Measurements from ENCODE around the gene HDAC4. TPM values are rescaled to one million over a fixed set of nuclear protein-coding genes. Genes with fewer than 3 reads are reported as not detected.
"Not testable (repeated sequence)": the region's sequence is repeated elsewhere in the genome, so short reads cannot be mapped to it uniquely, and the experiment has no call there.

Gene HDAC4
- polyA plus RNA-seq (ENCODE audit: insufficient read length in 3 of 3): 10 to 100 TPM; 12.3 to 22.6 (median 14.5) TPM
- long read RNA-seq, donor 1, partial matches to known transcripts: 0 of 1 reads
- long read RNA-seq, donor 1, other reads (novel, unspliced or antisense): 0 of 1 reads
- long read RNA-seq, donor 2: 0 reads
- long read RNA-seq, donor 3: 0 reads
- long read RNA-seq, donor 4: 0 reads
- long read RNA-seq, donor 5: 0 reads
- long read RNA-seq, donor 6: 0 reads
- long read RNA-seq, donor 7: 0 reads
- long read RNA-seq, donor 8, partial matches to known transcripts: 0 of 1 reads
- long read RNA-seq, donor 8, other reads (novel, unspliced or antisense): 0 of 1 reads
- long read RNA-seq, donor 9: 0 reads
- long read RNA-seq, donor 10: 0 reads
- long read RNA-seq, donor 11: 0 reads
- long read RNA-seq, donor 12: 0 reads
- long read RNA-seq, donor 13: 0 reads
- long read RNA-seq, donor 14: 0 reads
- long read RNA-seq, donor 15: 0 reads
- long read RNA-seq, donor 16: 0 reads

DNA sequence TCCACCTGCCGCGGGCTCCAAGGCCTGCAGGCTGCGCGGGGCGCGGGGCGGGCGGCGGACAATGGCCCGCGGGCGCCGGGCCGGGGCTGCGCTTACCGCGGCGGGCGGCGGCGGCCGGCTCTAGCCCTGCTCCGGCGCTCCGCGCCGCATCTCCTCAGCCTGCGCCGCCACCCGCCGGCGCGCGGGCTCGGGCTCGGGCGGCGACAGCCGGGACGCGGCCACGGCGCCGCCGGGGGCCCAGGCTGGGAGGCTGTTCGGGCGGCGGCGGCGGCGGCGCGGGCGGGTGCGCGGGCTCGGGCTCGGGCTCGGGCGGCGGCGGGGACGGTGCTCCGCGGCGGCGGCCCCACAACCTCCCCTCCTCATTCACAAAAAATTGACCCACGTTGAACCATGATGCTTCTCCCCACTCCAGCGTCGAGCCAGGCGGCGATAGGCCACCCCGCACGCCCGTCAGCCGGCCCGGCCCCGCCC lies at the start of gene HDAC4:
HDAC4 (minus strand) TSS at position 425 of the 471 bp plus-strand sequence. CDS start 48,321 bp downstream, outside the sequence.
- no peak for DNase-seq (ENCODE audit: extremely low read depth in 1 of 11, low read depth in 9 of 11, low spot score in 4 of 11)

DNA sequence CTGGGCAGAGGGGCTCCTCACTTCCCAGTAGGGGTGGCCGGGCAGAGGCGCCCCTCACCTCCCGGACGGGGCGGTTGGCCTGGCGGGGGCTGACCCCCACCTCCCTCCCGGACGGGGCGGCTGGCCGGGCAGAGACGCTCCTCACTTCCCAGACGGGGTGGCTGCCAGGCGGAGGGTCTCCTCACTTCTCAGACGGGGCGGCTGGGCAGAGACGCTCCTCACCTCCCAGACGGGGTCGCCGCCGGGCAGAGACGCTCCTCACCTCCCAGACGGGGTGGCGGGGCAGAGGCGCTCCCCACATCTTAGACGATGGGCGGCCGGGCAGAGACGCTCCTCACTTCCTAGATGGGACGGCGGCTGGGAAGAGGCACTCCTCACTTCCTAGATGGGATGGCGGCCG lies 48.6 kb upstream of the HDAC4 start:
- not testable (repeated sequence) for DNase-seq (ENCODE audit: extremely low read depth in 1 of 11, low read depth in 9 of 11, low spot score in 4 of 11)

DNA sequence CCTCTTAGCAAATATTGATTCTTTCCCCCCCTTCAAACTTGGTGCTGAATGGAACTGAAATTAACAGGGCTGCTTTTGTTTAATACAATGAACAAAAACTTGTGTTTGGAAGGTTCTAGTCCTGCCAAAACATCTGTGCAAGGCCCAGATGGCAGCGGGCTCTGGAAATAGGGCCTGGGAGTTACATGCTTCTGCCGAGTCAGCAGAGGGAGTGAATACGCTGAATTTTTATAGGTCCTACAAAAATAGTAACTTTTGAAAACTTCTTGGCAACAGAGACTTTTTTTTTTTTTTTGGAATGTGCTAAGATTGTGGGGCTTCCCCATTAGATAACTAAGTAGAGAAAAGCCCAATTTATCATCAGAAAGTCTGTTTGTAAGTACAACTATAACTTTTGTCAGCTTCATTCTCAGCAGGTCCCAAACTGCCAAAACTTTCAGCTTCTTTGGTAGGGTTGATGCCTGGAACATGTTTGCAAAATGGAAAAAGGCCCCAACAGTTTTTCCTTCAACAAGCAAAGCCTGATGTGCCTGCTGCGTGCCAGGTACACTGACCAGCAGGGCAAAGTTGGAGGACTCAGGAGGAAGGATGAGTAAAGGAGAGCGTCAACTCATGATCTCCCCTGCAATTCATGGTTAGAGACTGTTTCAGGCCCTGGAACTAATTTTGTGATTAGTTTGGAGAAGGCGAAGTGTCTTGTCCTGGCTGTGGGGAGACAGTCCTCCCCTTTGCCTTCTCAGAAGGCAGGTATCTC lies 45.1 kb upstream of the HDAC4 start:
- no peak for DNase-seq (ENCODE audit: extremely low read depth in 1 of 11, low read depth in 9 of 11, low spot score in 4 of 11)

DNA sequence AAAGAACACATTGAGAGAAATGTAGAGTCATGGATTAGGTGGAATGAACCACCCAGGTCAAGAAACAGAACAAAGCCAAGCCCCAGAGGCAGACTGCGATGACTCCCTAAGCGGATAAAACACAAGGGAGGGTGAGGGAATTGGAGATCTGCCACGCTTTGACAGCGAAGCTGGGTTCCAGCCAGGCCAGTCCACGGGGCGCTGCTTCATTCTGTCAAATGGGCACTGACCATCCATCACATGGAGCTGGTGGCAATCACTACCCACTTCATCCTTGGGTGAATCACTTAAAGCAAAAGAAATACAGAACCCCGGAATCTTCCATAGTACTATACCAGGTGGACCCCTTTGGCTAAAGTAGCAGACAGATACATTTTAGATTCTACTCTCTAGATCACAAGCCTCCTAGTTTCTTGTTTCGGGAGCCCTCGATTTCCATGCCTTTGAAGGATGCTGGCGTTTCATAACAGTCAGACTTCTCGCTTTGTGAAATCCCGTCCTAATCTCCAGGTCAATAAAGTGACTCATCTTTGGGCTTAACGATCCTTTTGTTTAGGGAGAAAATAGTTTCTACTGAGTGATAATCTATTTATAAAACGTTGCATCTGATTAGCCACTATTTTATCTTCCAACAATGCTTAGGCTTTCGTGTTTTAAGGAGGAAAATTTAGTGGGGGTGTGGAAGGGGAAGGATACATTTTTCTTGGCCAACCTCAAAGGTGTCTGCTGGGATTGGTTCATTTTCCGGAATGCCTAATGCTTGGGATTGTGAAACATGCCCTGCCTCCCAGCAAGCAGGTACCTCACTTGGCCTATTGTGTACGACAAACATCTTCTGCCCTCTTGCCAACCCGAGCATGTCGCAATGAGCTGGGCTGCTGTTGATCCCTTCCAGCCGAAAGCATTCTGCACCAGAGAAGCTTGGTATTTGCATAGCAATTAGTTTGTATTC lies 44.1 kb upstream of the HDAC4 start:
- no peak for DNase-seq (ENCODE audit: extremely low read depth in 1 of 11, low read depth in 9 of 11, low spot score in 4 of 11)

DNA sequence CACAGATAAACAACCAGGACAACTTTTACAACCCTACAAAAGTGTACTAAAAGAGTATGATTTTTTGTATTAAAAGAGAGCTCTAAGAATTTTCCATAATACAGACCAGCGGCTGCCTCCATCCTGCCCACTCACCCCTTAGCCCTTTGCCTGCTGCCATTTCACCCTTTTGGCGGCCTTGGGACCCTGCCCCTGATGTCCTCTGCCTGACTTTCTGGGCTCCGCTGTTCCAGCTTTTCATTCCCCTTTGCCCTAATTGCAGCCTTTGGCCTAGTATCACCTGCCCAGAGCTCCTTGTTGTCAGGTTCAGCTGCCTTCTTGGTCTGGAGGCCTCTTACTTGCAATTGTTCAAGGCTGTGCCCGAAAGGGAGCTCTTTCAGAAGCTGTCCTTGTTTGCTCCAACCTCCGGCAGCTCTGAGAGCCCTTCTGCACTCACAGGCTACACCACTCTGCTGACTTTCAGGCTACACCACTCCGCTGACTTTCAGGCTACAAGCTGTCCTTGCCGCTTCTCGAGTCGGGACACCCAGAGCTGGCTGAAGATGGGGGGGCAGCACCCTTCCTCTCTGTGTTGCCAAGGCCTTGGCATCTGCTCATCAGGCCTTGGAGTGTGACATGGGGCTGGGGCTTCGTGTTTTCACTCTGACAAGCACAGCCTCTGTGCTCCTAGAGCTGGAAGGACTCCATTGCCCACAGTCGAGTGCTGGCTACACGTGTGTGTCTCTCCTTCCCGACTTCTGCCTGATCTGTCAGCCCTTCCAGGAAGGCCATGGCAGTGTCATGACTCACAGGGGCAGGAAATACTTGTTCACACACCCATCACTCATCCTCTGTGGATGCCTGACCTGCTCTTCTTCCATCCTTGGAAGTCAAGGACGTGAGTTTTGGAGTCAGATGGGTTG lies 43.1 kb upstream of the HDAC4 start:
- no peak for DNase-seq (ENCODE audit: extremely low read depth in 1 of 11, low read depth in 9 of 11, low spot score in 4 of 11)

DNA sequence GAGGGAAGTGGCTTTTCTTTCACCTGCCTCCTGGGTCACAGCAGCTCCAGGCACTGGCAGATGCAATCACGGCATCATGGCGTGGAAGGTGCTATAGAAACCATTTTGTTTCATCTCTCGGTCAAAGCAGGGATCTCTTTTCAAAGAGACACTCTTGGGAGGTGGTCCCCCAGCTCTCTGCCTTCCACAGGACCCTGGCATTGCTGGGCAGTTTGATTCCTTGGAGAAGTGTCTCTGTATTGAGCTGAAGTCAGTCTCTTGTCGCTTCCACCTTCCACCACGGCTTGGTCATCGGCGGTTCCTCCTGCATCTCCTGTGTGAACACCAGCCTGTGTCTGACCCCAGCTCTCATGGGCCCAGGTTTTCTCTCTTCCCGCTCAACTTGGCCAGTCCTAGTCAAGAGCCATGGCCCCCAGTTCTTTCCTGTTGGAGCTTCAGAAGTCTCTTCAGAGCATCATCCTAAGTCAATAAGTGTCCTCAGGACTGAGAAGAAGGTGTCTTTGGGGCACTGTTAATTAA lies 42.3 kb upstream of the HDAC4 start:
- DNase-seq (ENCODE audit: extremely low read depth in 1 of 11, low read depth in 9 of 11, low spot score in 4 of 11): no peak

DNA sequence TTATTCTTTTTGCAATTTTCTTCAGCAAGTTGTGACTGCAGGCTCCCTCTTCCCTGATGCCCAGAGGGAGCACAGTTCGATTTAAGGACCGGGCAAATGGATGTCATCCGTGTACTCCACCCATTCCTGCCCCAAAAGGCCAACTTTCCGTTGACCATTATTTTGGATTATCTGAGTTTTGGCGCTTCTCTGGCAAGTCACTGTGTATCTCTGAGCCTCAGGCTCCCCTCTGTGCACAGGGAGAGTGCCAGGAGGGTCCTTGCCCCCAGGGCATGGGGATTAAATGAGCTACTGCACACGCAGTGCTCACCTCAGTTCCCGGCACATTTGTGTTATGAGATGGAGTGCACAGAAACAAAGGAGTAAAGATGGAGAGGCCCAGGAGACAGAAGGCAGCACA lies 41.4 kb upstream of the HDAC4 start:
- no peak for DNase-seq (ENCODE audit: extremely low read depth in 1 of 11, low read depth in 9 of 11, low spot score in 4 of 11)

DNA sequence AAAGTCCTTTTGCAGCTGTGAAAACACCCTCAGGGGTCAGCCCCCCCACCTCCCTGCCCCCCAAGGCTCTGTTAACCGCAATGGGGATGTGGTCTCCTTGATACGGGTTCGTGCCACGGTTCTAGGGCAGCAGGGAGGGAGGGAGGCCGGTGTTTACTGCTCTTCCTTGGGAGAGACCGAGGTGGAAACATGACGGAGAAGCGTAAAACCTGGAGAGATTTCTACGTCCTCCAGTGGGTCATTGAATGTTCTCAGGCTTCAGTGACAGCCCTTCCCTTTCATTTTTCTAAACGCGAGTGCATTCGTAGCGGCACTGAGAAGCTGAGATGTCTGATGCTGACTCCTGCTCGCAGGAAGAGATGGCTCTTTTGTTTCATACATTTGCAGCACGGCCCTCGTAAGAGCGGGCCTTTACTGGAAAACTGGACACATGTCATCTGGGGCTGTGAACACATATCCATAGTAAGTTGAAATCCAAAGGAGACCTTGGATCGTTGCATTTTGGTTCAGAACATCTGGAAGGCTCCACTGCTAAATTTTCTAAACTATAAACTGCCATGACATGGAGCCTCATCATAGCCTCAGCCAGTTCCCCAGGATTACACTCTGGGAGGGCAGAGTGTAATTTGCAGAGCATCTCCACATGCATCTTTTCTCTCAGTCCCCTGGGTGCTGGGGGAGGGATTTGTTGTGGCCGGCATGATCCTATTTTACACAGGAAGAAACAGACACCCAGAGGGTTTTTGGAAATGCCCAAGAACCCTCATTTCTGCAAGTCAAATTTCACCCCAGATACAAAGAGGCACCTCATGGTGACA lies 40.6 kb upstream of the HDAC4 start:
- DNase-seq (ENCODE audit: extremely low read depth in 1 of 11, low read depth in 9 of 11, low spot score in 4 of 11): no peak

DNA sequence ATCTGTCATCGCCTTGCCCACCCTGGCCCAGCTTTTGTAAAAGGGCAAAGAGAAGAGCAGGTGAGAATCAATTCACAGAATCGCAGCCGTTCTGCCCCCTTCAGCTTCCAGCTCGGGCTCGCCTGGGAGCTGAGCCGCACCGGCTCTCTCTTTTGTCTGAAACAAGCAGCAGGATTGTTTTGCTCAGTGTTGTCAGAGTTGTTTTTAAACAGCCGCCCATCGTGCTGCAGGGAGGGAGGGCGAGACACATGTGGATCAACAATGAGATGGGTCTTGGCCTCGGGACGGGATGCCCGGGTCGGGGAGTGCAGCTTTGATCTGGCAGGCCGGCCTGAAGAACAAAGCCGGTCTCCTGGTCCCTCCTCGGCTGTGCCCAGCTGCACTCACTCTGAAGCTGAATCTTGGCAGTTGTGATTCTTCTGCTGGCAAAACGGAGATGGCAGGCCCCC lies 39.7 kb upstream of the HDAC4 start:
- DNase-seq (ENCODE audit: extremely low read depth in 1 of 11, low read depth in 9 of 11, low spot score in 4 of 11): peak in 2 of 11 donors; percentile 18 to 38

DNA sequence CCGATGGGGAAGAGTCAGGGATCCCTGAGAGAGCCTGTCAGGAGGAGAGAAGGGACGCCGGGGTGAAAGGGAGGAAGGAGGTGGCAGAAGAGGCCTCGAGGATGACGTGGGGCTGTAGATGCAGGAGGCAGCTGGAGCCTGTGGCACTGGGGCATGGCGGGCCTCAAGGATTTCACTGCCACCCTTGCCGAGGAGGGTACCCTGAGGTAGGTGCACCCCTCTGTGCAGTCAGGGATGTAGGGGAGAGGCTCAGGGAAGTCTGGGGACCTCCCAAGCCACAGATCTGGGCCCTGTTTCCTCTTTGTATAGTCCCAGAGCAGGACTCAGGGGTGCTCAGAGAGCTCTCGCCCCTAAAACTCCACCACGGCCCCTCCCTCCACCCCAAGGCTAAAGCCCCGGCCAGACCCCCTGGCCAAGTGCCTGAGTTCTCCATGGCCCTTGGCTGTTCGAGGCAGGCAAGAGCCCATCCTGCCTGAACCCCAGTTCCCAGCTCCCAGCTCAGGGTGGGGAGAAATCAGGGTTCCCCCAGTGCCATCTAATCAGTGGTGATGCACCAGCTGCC lies 39.0 kb upstream of the HDAC4 start:
- DNase-seq (ENCODE audit: extremely low read depth in 1 of 11, low read depth in 9 of 11, low spot score in 4 of 11): no peak

DNA sequence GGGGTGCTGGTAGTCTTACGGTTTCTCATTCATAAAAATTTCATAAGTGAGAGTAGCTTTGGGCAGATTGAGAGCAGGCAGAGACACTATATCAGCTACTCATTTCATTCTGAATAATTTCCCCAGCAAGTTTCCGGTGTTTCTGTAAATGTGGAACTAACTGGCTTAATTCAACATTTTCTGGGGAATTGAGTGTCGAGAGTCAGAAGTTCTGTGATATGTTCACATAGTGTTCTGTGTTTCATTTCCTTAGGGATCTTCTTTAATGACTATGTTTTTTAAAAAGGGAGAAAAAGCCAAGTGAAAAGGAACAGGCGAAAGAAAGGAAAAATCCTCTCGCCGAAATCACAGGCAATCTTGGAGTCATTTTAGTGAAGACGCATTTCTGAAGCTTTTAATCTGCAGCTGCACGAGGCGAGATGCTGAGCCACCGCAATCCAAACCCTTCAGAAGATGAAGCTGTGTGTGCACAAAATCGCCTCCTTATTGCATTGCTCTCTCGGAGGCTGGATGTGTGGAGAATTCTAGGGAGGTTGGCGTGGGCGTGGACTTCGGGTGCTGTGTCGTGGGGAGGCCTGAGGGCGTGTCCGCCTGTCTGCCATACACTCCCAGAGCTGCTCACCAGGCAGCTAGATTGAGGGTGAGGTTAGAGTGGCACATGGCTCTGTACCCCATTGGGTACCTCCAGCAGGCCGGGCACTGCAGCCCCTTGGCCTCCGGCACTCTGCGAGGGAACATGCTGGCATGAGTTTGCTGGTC lies 38.4 kb upstream of the HDAC4 start:
- DNase-seq (ENCODE audit: extremely low read depth in 1 of 11, low read depth in 9 of 11, low spot score in 4 of 11): no peak

DNA sequence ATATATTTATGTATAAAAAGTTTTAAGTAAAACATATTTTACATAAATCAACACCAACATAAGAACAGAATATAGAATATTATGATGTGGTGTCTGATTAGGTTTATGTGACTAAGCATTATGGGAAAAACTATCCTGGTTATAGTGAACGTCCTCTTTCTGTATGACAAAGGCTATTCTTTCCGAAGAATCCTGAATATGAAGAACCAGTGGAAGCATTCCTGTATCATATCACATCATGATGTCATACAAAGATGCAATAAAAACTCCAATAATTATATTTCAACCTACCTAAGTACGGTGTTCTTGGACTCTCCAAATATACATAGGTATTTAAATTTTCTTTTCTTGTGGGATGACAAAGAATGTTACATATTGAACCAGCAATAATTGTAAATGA lies 37.5 kb upstream of the HDAC4 start:
- DNase-seq (ENCODE audit: extremely low read depth in 1 of 11, low read depth in 9 of 11, low spot score in 4 of 11): no peak

DNA sequence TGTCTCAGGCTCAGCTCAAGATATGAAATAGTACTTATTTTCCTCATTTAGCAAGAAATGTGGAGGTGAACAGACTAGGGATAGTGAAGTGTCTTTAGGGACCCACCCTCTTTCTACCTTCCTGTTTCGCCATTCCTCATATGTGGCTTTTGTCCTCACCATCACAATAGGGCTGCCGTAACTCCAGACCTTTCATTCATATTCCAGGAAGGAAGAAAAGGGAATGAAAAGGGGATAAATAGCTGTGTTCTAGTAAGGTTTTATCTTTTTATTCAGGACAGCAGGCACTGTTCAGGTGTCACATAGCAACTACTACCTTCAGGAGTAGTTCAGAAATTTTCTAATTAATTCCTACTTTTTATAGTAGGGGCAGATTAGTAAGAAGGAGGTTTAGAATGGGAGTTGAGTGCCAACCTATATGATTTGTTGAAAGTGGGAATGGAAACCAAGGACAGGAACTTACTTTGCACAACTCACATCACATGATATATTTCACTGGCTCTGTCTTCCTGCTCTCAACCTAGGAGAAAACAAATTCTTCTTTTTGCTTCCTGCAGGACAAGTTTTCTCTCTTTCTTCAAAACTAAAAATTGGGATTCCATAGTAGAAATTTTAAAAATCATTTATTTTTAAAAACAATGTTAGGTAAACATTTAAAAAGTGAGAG lies 36.0 kb upstream of the HDAC4 start:
- DNase-seq (ENCODE audit: extremely low read depth in 1 of 11, low read depth in 9 of 11, low spot score in 4 of 11): no peak

DNA sequence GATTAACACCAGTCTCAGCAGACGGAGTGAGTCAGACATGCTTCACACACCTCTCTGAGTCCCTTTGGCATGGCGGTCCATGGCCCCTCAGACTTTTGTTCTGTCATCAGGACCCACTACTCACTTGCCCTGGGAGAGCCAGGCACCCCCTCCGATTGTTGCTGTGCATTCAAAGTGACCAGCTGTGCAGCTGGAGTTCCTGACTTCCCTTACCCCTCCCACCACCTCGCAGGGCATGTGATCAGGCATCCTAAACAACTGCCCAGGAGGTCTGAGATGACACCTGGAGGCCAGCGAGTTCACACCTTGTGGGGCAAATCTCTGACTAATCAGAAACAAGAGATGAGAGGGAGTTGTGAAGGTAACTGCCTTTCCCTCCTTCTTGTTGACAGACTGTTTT lies 35.3 kb upstream of the HDAC4 start:
- DNase-seq (ENCODE audit: extremely low read depth in 1 of 11, low read depth in 9 of 11, low spot score in 4 of 11): no peak

DNA sequence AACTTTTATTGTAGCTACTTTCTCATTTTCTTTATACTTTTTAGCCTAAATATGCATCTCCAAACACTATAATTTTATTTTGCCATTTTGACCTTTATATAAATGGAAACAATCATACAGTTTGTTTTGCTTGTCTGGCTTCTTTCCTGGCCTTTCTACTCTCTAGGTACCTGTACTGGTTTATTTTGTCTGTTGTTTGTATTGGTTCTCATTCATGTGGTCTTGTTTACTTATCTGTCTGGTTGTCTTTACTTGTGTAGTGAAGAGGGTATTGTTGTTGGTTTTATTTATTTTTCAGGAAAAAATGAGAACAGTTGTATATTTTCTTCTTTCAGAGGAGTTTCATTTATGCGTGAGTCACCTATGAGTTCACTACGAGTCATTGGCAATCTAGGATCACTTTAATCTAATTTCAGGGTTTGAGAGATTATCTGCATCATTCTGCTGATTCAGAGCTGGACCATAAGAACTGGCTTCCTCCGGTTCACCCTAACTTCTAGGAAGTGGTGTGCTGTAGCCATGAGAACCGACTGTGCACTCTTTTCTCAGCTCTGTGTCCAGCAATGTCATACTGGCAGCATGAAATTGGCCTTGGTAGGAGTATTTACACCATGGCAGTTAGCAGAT lies 33.1 kb upstream of the HDAC4 start:
- DNase-seq (ENCODE audit: extremely low read depth in 1 of 11, low read depth in 9 of 11, low spot score in 4 of 11): no peak
